Epithelial cell of esophagus (primary cell): Measurements from ENCODE around the gene IGSF9B.

Experiments used
- DNase-seq: peaks from one replicate; pipeline ENCODE4 v3.0.0; 2010; ENCODE audit warnings: low read depth
- H3K4me3 ChIP-seq: 2 replicates; pipeline ENCODE4 v1.5.1; 2011; ENCODE audit warnings: mild to moderate bottlenecking, low read length, control low read depth
- TF ChIP-seq, protein P1 (sequence below): IDR thresholded peaks from 2 replicates; pipeline ENCODE4 v1.5.1; 2011; ENCODE audit warnings: low read depth, mild to moderate bottlenecking, low read length, control low read depth, inconsistent platforms; ENCODE audit not compliant: insufficient read depth; ENCODE audit errors: missing control alignments

Gene IGSF9B

GRCh38 chr11:134001088-134001487, 44.3 kb upstream of the IGSF9B start:
- H3K4me3 ChIP-seq, result no peak overlapping the region
- DNase-seq, result no peak
- TF ChIP-seq, protein P1, sequence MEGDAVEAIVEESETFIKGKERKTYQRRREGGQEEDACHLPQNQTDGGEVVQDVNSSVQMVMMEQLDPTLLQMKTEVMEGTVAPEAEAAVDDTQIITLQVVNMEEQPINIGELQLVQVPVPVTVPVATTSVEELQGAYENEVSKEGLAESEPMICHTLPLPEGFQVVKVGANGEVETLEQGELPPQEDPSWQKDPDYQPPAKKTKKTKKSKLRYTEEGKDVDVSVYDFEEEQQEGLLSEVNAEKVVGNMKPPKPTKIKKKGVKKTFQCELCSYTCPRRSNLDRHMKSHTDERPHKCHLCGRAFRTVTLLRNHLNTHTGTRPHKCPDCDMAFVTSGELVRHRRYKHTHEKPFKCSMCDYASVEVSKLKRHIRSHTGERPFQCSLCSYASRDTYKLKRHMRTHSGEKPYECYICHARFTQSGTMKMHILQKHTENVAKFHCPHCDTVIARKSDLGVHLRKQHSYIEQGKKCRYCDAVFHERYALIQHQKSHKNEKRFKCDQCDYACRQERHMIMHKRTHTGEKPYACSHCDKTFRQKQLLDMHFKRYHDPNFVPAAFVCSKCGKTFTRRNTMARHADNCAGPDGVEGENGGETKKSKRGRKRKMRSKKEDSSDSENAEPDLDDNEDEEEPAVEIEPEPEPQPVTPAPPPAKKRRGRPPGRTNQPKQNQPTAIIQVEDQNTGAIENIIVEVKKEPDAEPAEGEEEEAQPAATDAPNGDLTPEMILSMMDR, result no peak

- TF ChIP-seq, protein P1, result no peak
Measured at GRCh38 chr11:133999355-133999754, 42.6 kb upstream of the IGSF9B start.

DNA sequence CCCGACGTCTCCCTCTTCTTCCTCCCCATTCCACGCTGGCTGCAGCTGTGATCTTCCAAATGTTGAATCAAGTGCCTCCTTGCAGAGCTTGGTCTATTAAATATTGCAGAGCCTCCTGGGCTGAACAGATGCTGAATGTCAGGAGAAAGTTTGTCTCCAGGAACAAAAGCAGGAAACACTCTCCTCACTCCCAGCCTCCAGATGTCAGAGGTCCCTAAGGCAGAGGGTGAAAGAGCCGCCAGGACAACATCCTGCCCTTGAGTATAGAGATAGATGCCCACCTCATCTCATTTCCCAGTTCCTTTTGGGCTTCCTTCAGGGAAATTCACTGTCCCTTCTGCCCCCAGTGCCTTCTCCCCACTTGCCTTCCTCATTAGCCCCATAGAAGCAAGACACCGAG, 40.8 kb upstream of the IGSF9B start:
- no peak overlapping the region for H3K4me3 ChIP-seq

More at GRCh38 chr11:133999355-133999754, 42.6 kb upstream of the IGSF9B start:
- H3K4me3 ChIP-seq, result no peak overlapping the region
- DNase-seq, result no peak

DNA sequence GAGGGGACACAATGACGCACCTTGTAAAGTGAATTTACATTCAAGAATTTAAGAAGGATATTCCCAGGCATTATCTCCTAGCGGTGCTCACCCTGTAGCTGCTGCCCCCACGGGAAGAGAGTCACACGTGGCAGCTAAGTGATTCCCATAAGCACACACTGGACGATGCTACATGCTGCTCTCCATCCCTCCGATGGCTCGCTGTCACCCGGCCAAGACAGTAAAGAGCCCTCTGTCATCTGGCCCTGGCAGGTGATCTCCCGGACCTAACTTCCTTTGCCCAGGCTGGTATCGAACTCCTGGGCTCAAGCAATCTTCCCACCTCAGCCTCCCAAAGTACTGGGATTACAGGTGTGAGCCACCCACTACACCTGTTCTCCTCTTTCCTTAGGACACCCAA, 39.9 kb upstream of the IGSF9B start:
- no peak overlapping the region for H3K4me3 ChIP-seq
- DNase-seq, result no peak
- TF ChIP-seq, protein P1, result no peak

More for the DNA sequence above, 40.8 kb upstream of the IGSF9B start:
- TF ChIP-seq, protein P1, result no peak
- DNase-seq, result no peak

DNA sequence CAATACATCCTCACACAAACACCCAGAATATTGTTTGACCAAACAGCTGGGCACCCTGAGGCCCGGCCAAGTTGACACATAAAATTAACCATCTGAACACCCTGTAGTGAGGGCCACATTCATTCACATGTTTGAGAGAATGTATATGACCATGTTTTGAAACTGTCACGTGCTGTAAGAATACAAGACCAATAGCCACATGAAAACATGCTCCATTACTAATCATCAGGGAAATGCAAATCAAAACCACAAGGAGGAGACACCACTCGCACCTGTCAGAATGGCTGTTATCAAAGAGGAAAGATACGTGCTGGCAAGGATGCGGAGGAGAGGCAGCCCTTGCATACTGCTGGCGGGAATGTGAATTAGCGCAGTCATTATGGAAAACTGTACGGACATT, 38.3 kb upstream of the IGSF9B start:
- H3K4me3 ChIP-seq, result no peak overlapping the region
- no peak for DNase-seq
- TF ChIP-seq, protein P1, result no peak

- TF ChIP-seq, protein P1, result no peak
Measured at GRCh38 chr11:133993921-133994320, 37.2 kb upstream of the IGSF9B start.

GRCh38 chr11:133993107-133993506, 36.3 kb upstream of the IGSF9B start:
- TF ChIP-seq, protein P1, result no peak
- H3K4me3 ChIP-seq, result no peak overlapping the region
- no peak for DNase-seq

More at GRCh38 chr11:133993921-133994320, 37.2 kb upstream of the IGSF9B start:
- H3K4me3 ChIP-seq, result no peak overlapping the region
- DNase-seq, result no peak
